ENCODE data around the gene ZNF383.

DNA sequence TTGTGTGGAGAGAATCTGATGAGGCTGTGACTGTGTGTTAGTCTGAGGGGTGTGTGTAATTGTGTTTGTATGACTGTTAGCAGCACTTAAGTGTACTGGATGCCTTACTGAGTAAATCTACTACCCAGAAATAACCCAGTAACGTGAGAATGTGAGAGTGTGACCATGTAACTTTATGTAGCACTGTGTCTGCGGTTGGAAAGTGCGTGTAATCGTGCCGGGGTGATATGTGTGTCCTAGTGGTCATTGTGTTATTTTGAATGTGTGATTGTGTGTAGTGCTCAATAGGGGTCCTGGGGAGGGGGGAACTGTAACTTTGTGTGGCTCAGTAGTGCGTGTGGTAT is 550 bp downstream of the ZNF383 start:
- TF ChIP-seq EZH2phosphoT487 (IDR thresholded peaks at IDR 0.05; ENCODE audit: borderline replicate concordance, low read depth) (no peak), TAF1 (IDR thresholded peaks at IDR 0.05; ENCODE audit: borderline replicate concordance, low read depth, low read length) (no peak), CTCF (IDR thresholded peaks at IDR 0.05) (no peak), POLR2AphosphoS5 (IDR thresholded peaks at IDR 0.05; ENCODE audit: low read depth, low read length) (no peak)

All from SK-N-SH (cell line).